OCI-LY3 (cell line): ENCODE data around the gene PDLIM1.

ENCODE experiments used
- CTCF ChIP-seq: fragments of 200-600, 300-600 bp; sonication (generic); IDR thresholded peaks from 2 replicates; pipeline ENCODE4 v1.5.1; 2014; ENCODE audit warnings: antibody characterized with exemption, low read length, low read depth
- EZH2phosphoT487 ChIP-seq: fragments of 200-600 bp; shearing (Covaris generic); IDR thresholded peaks from 2 replicates; pipeline ENCODE4 v1.6.1; 2018; ENCODE audit warnings: antibody characterized with exemption, mixed run types, low read depth

GRCh38 chr10:95241533-95241932 lies 49.3 kb downstream of the PDLIM1 start:
- TF ChIP-seq CTCF: no peak
- TF ChIP-seq EZH2phosphoT487: no peak
